PC-3 (cell line): Measurements from ENCODE around the gene RSPRY1. TPM values are rescaled to one million over a fixed set of nuclear protein-coding genes. Genes with fewer than 3 reads are reported as not detected.

Source experiments
- ATAC-seq: fragments of 200-7000 bp; cut with Tn5 transposase; 2 replicates; pipeline ENCODE4 v1.9.1; 2020; ENCODE audit warnings: mild to moderate bottlenecking, moderate library complexity
- BruUV-seq: library from RNA; stranded (reverse); fragments of 400-500 nt; replicated peaks from 2 replicates; lab custom pipeline; 2021; lab: Mats Ljungman, UMichigan
- CTCF ChIA-PET: fragments of 300-600 bp; sonication (Branson Sonifier 250); formaldehyde crosslinking; loops from one replicate; lab custom pipeline; 2022; ENCODE audit warnings: antibody characterized with exemption; lab: Charles Lee
- POLR2A ChIA-PET: fragments of 300-600 bp; sonication (Branson Sonifier 250); formaldehyde crosslinking; loops from one replicate; lab custom pipeline; 2022; ENCODE audit warnings: antibody characterized with exemption; ENCODE audit not compliant: unreplicated experiment; lab: Charles Lee
- DNase-seq: peaks from one replicate; pipeline ENCODE4 v3.0.0-alpha.2; 2015
- H2AFZ ChIP-seq: fragments of 300-600 bp; sonication (generic); 2 replicates; pipeline ENCODE4 v1.6.0; 2016; ENCODE audit warnings: antibody characterized with exemption, low read length
- H3F3A ChIP-seq: fragments of 300-600 bp; sonication (generic); one replicate; pipeline ENCODE4 v1.6.0; 2017; ENCODE audit warnings: antibody characterized with exemption, low read length, control low read depth, mild to moderate bottlenecking; ENCODE audit not compliant: unreplicated experiment
- H3K27ac ChIP-seq: fragments of 300-600 bp; sonication (generic); 2 replicates; pipeline ENCODE4 v1.5.1; 2016; ENCODE audit warnings: mild to moderate bottlenecking, low read length
- H3K27me3 ChIP-seq: fragments of 300-600 bp; sonication (generic); 2 replicates; pipeline ENCODE4 v1.6.1; 2016; ENCODE audit warnings: low read length, mixed read lengths
- H3K36me3 ChIP-seq: fragments of 300-600 bp; sonication (generic); 2 replicates; pipeline ENCODE4 v1.6.1; 2016; ENCODE audit warnings: low read depth, mixed run types, low read length, mixed read lengths
- H3K4me1 ChIP-seq: fragments of 300-600 bp; sonication (generic); 2 replicates; pipeline ENCODE4 v1.5.1; 2016; ENCODE audit warnings: low read length; ENCODE audit not compliant: insufficient read depth
- H3K4me2 ChIP-seq: fragments of 300-600 bp; sonication (generic); 2 replicates; pipeline ENCODE4 v1.6.0; 2016; ENCODE audit warnings: low read length
- H3K4me3 ChIP-seq: fragments of 300-600 bp; sonication (generic); 2 replicates; pipeline ENCODE4 v1.5.1; 2016; ENCODE audit warnings: mild to moderate bottlenecking, low read length, mixed read lengths
- H3K79me2 ChIP-seq: fragments of 300-600 bp; sonication (generic); 2 replicates; pipeline ENCODE4 v1.6.1; 2017; ENCODE audit warnings: low read length, mixed read lengths
- H3K9ac ChIP-seq: fragments of 300-600 bp; sonication (generic); 2 replicates; pipeline ENCODE4 v1.6.0; 2016; ENCODE audit warnings: mild to moderate bottlenecking, low read length
- H3K9me2 ChIP-seq: fragments of 300-600 bp; sonication (generic); replicated peaks from 2 replicates; pipeline ENCODE4 v1.6.1; 2016; ENCODE audit warnings: mixed run types, low read length, mixed read lengths
- H3K9me3 ChIP-seq: fragments of 300-600 bp; sonication (generic); 2 replicates; pipeline ENCODE4 v1.6.1; 2016; ENCODE audit warnings: low read length, mixed read lengths
- H4K20me1 ChIP-seq: fragments of 300-600 bp; sonication (generic); 2 replicates; pipeline ENCODE4 v1.6.1; 2016; ENCODE audit warnings: low read length, mixed read lengths
- CTCF ChIP-seq: fragments of 300-600 bp; sonication (generic); conservative IDR thresholded peaks from 2 replicates; pipeline ENCODE4 v1.5.1; 2017; ENCODE audit warnings: antibody characterized with exemption, low read depth, mild to moderate bottlenecking, low read length
- EZH2 ChIP-seq: fragments of 300-600 bp; sonication (generic); IDR thresholded peaks from one replicate; pipeline ENCODE4 v1.6.1; 2017; ENCODE audit warnings: antibody characterized with exemption, mild to moderate bottlenecking, low read length; ENCODE audit not compliant: unreplicated experiment
- EZH2phosphoT487 ChIP-seq: fragments of 300-600 bp; sonication (generic); IDR thresholded peaks from 2 replicates; pipeline ENCODE4 v1.6.1; 2018; ENCODE audit warnings: mild to moderate bottlenecking, antibody characterized with exemption, low read length, borderline replicate concordance
- intact Hi-C: fragments of 100-400 bp; cut with micrococcal nuclease; formaldehyde crosslinking; loops from 2 replicates; pipeline ENCODE4 v1.9.0; 2023
- total RNA-seq: library from RNA; depleted of rRNA; stranded (reverse); fragments of >200 nt; gene quantifications from 2 replicates; pipeline ENCODE4 v1.2.3, GENCODE V29; 2014

The RSPRY1 gene
- total RNA-seq, 1 experiment from 2014 or later, result 17.5 TPM

DNA sequence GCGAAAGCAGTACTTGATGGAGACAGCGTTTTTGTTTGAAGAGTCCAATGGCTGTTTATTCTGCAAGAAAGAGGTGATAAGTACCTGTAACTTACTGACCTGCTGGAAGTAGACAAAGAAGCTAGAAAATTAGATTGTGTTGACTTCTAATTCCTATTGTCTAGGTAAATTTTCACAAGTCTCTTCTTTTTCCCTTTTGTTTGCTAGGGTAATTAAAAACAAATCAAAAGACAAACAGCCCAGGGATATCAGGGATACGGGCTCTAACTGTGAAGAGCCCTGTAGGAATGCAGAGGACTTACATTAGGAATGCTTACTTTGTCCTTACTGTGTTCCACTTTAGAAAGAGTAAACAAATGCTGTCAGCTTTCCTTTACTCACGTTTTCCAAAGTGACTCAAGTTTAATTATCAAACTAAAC lies 7.3 kb upstream of the RSPRY1 start:
- no TSS peak for BruUV-seq
- Histone ChIP-seq H2AFZ (no peak overlapping the region), H3K9me3 (no peaks in the 10 kb centered on the region), H3F3A (no peaks in the 10 kb centered on the region), H3K4me3 (no peak overlapping the region), H3K4me2 (no peak overlapping the region), H3K9me2 (no peaks in the 10 kb centered on the region), H4K20me1 (no peaks in the 10 kb centered on the region), H3K27ac (no peak overlapping the region), H3K79me2 (peaks cover 45% of the 10 kb centered on the region), H3K4me1 (no peaks in the 10 kb centered on the region; the same call in 1 of the 2 replicates), H3K27me3 (no peaks in the 10 kb centered on the region), H3K36me3 (no peaks in the 10 kb centered on the region), H3K9ac (no peak overlapping the region)
- POLR2A ChIA-PET, result no interaction called here
- no peak for TF ChIP-seq CTCF
- no peak for TF ChIP-seq EZH2
- no peak for TF ChIP-seq EZH2phosphoT487
- ATAC-seq (0 out of 2 replicates have a peak, but pooled peaks have one; percentile 43), DNase-seq (no peak)
- intact Hi-C loops, result no loop called here
- CTCF ChIA-PET, result no interaction called here

DNA sequence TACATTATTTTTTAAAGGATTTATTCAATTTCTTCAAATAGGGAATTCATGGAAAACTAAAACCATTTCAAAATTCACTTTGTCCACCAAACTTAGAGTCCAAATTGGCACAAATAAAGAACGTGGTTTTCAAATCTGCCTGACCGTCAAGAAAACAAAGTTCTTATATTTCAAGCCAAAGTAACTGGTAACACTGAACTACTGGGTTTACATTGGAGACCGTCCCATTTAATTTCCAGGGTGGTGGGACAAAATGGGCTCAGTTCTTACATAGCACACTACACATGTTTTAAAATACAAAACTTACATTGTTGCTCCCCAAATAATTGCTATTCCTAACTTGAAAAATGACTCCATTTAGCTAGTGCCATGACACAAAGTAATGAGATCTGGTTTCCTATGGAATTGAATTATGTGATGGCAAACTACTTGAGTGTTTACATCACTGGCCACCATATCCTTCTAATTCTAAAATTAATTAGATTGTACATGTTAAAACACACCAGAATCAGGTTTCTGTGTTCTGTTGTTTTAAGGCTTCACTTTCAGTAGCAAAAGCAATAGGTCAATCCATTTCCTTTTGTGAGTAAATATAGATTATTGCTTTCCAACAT lies 6.8 kb upstream of the RSPRY1 start:
- ChIA-PET POLR2A (no interaction called here), CTCF (no interaction called here)
- peaks cover 50% of the 10 kb centered on the region for H3K79me2 ChIP-seq
- intact Hi-C loops, result no loop called here
- H3F3A ChIP-seq, result no peaks in the 10 kb centered on the region
- H3K9ac ChIP-seq, result no peak overlapping the region
- H3K36me3 ChIP-seq, result no peaks in the 10 kb centered on the region
- H3K4me2 ChIP-seq, result no peak overlapping the region
- no peak for TF ChIP-seq CTCF
- TF ChIP-seq EZH2, result no peak
- TF ChIP-seq EZH2phosphoT487, result no peak
- no peak overlapping the region for H3K27ac ChIP-seq
- no peaks in the 10 kb centered on the region for H4K20me1 ChIP-seq
- H3K9me3 ChIP-seq, result 0 out of 2 replicates have a peak, but pooled peaks cover 4% of the 10 kb centered on the region
- no peak overlapping the region for H3K4me3 ChIP-seq
- ATAC-seq (no peak), DNase-seq (no peak)
- peaks cover 1% of the 10 kb centered on the region for H3K4me1 ChIP-seq
- BruUV-seq, result no TSS peak
- H3K9me2 ChIP-seq, result no peaks in the 10 kb centered on the region
- no peak overlapping the region for H2AFZ ChIP-seq
- no peaks in the 10 kb centered on the region for H3K27me3 ChIP-seq

DNA sequence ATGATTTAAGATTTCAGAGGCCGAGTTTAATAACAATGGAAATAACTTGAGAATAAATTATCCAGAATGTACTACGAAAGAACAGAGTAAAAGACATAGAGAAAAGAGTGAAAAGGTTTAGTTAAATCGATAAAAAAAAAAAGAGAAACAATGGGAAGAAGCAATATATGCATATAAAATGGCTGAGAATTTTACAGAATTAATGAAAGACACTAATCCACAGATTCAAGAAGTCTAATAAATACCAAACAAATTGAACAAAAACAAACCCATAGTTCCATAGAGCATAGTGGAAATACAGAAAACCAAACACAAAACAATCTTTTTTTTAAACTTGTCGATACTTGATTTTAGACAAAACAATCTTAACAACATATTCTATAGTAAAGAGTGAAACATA lies 2.0 kb upstream of the RSPRY1 start:
- Histone ChIP-seq H3K4me3 (peak overlapping the region; percentile 99), H3K4me2 (peak overlapping the region; percentile 98), H3K27ac (no peak overlapping the region), H3K9me3 (0 out of 2 replicates have a peak, but pooled peaks cover 6% of the 10 kb centered on the region), H3K9ac (no peak overlapping the region), H3K4me1 (peaks cover 13% of the 10 kb centered on the region), H3K27me3 (no peaks in the 10 kb centered on the region), H2AFZ (no peak overlapping the region), H3K36me3 (no peaks in the 10 kb centered on the region), H3K9me2 (no peaks in the 10 kb centered on the region), H4K20me1 (no peaks in the 10 kb centered on the region), H3K79me2 (peaks cover 89% of the 10 kb centered on the region), H3F3A (no peaks in the 10 kb centered on the region)
- ChIA-PET CTCF (no interaction called here), POLR2A (no interaction called here)
- DNase-seq (no peak), ATAC-seq (no peak)
- TF ChIP-seq EZH2phosphoT487 (no peak), EZH2 (no peak), CTCF (no peak)
- intact Hi-C loops, result no loop called here
- no TSS peak for BruUV-seq
